Transverse colon (tissue), 4 donors: Measurements from ENCODE around the gene RTRAF. TPM values are rescaled to one million over a fixed set of nuclear protein-coding genes. Genes with fewer than 3 reads are reported as not detected.
A peak's percentile ranks its signal among the peaks of the same experiment; 100 is the strongest.

ENCODE experiments used
- DNase-seq: peaks from one replicate; pipeline ENCODE4 v3.0.0-alpha.2; 2019
- H3K27ac ChIP-seq, 4 donors: fragments of 200-600 bp; sonication (generic); 2 replicates each; pipeline ENCODE4 v1.5.1; 2016 to 2018; ENCODE audit warnings: inconsistent platforms in 4 of 4
- H3K27me3 ChIP-seq: fragments of 200-600 bp; sonication (generic); 2 replicates; pipeline ENCODE4 v1.5.1; 2017; ENCODE audit warnings: inconsistent platforms
- H3K36me3 ChIP-seq, 4 donors: fragments of 200-600 bp; sonication (generic); 2 replicates each; pipeline ENCODE4 v1.5.1; 2017 to 2019; ENCODE audit warnings: inconsistent platforms in 4 of 4
- H3K4me1 ChIP-seq, 4 donors: fragments of 200-600 bp; sonication (generic); 2 replicates each; pipeline ENCODE4 v1.5.1; 2017 to 2020; ENCODE audit warnings: inconsistent platforms in 4 of 4
- H3K4me3 ChIP-seq, 4 donors: fragments of 200-600 bp; sonication (generic); 1 replicate in 1 of 4; 2 replicates in 3 of 4; pipeline versions ENCODE4 v1.5.1 to v1.6.1; 2017 to 2019; ENCODE audit warnings: inconsistent platforms in 4 of 4
- H3K9me3 ChIP-seq, 2 donors: fragments of 200-600 bp; sonication (generic); 2 replicates each; pipeline ENCODE4 v1.5.1; 2017 to 2019; ENCODE audit warnings: inconsistent platforms in 2 of 2
- CTCF ChIP-seq, 5 experiments: fragments of 200-600 bp in 3 of 5; fragments of 450-650 bp in 2 of 5; sonication (generic) in 3 of 5; IDR thresholded peaks; 1 replicate in 2 of 5; 2 replicates in 3 of 5; pipeline ENCODE4 v1.5.1; 2016 to 2017; ENCODE audit warnings: antibody characterized with exemption in 5 of 5, inconsistent platforms in 3 of 5, mild to moderate bottlenecking in 2 of 5, moderate library complexity in 1 of 5
- EP300 ChIP-seq: sonication (generic); formaldehyde crosslinking; IDR thresholded peaks from one replicate; pipeline ENCODE4 v1.6.1; 2017; ENCODE audit warnings: antibody characterized with exemption, low read depth
- POLR2A ChIP-seq: fragments of 450-650 bp; IDR thresholded peaks from one replicate; pipeline ENCODE4 v1.6.1; 2016; ENCODE audit warnings: antibody characterized with exemption, mild to moderate bottlenecking, moderate library complexity
- POLR2AphosphoS5 ChIP-seq, 3 donors: sonication (generic); formaldehyde crosslinking; IDR thresholded peaks; one replicate each; pipeline ENCODE4 v1.6.1; 2016; ENCODE audit warnings: antibody characterized with exemption in 3 of 3
- WGBS, 2 donors: methylation state at CpG; one replicate each; pipeline ENCODE4 v1.1.5; 2018; ENCODE audit warnings: low coverage in 1 of 2; 5-methylcytosine and 5-hydroxymethylcytosine counted together
- in situ Hi-C, 4 donors: fragments of 200-750 bp; cut with MboI; loops; one replicate each; pipeline versions ENCODE4 v1.15.0 to v1.15.1; 2017; ENCODE audit warnings: low sequenced_read_pairs in 3 of 4, low pct_ligation_motif_present in 1 of 4, low pct_unique_long_range_greater_than_20kb in 1 of 4
- intact Hi-C: fragments of 100-400 bp; cut with DNase I; formaldehyde crosslinking; loops from one replicate; pipeline ENCODE4 v1.15.1; 2023; ENCODE audit warnings: low total_unique reads
- total RNA-seq, 4 donors: library from RNA; depleted of rRNA; stranded (reverse); fragments of >200 nt; gene quantifications; one replicate each; pipeline ENCODE4 v1.1.0, GENCODE V29; 2016

RTRAF gene
- total RNA-seq, 4 donors from 2014 or later, result 28.1 to 92.8 (median 51.5) TPM

- Histone ChIP-seq H3K27me3 (no peaks in the 10 kb centered on the region), H3K4me1 (peaks cover 0 to 26% (median 13%) of the 10 kb centered on the region in 4 donors), H3K4me3 (no peak overlapping the region), H3K36me3 (peaks cover 0 to 67% (median 11%) of the 10 kb centered on the region in 4 donors), H3K9me3 (no peaks in the 10 kb centered on the region), H3K27ac (peak overlapping the region in 1 of 4 donors; percentile 24)
- no peak for DNase-seq
- intact Hi-C loops, result no loop called here
- WGBS, 2 donors, result 57 to 64% methylated on average over 2 to 3 of the region's 3 CpGs
- no peak for TF ChIP-seq EP300
- TF ChIP-seq CTCF (IDR thresholded peaks at IDR 0.05), result no peak
- TF ChIP-seq POLR2AphosphoS5 (IDR thresholded peaks at IDR 0.05), result no peak
- TF ChIP-seq POLR2A, result no peak
- in situ Hi-C loops, result loop anchor here in 1 of 4 donors (25.0 kb wide), 2 partner anchors 262 to 487 kb away; partner anchors contain the start of gene PTGDR
Measured at GRCh38 chr14:52000019-52000582, 10.8 kb downstream of the RTRAF start.

- H3K4me1 ChIP-seq, result peaks cover 0 to 26% (median 13%) of the 10 kb centered on the region in 4 donors
- WGBS, 2 donors, result 73 to 75% methylated on average over 3 of the region's 3 CpGs
- in situ Hi-C loops (loop anchor here in 1 of 4 donors (25.0 kb wide), 2 partner anchors 262 to 487 kb away; partner anchors contain the start of gene PTGDR), intact Hi-C loops (no loop called here)
- no peaks in the 10 kb centered on the region for H3K27me3 ChIP-seq
- H3K36me3 ChIP-seq, result peaks cover 0 to 67% (median 11%) of the 10 kb centered on the region in 4 donors
- no peak overlapping the region for H3K4me3 ChIP-seq
- DNase-seq, result no peak
- TF ChIP-seq EP300 (no peak), CTCF (IDR thresholded peaks at IDR 0.05) (no peak), POLR2A (no peak), POLR2AphosphoS5 (IDR thresholded peaks at IDR 0.05) (no peak)
- H3K27ac ChIP-seq, result no peak overlapping the region
- H3K9me3 ChIP-seq, result no peaks in the 10 kb centered on the region
Measured at GRCh38 chr14:52000696-52001095, 11.3 kb downstream of the RTRAF start.

DNA sequence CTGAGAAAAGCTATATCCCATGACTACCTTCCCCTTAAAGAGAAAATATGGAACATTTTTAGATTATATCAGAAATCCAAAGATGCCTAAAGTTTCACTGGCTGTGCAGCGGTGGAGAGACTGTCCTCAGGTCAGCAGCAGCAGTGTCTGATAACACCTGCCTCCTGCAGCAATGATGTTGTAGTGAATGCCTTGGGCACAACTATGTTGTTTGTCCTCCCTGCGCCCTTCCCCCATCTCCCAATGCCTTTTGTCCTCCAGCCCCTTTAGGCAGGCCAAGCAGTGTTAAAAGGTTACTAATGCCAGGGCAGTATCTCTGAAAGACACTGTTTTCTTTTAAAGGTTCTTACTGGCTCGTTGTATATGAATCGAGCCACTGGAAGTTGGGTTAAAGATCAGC is 13.2 kb downstream of the RTRAF start:
- Histone ChIP-seq H3K4me1 (peaks cover 0 to 20% (median 13%) of the 10 kb centered on the region in 4 donors), H3K27me3 (no peaks in the 10 kb centered on the region), H3K4me3 (no peak overlapping the region), H3K9me3 (no peaks in the 10 kb centered on the region), H3K36me3 (peaks cover 0 to 74% (median 18%) of the 10 kb centered on the region in 4 donors), H3K27ac (peak overlapping the region; percentile 61 to 73 (median 67))
- in situ Hi-C loops, result loop anchor here in 1 of 4 donors (25.0 kb wide), 2 partner anchors 260 to 485 kb away; partner anchors contain the start of gene PTGDR
- no peak for TF ChIP-seq POLR2AphosphoS5 (IDR thresholded peaks at IDR 0.05)
- no peak for TF ChIP-seq CTCF (IDR thresholded peaks at IDR 0.05)
- TF ChIP-seq EP300, result no peak
- no peak for TF ChIP-seq POLR2A
- 71 to 72% methylated on average over 2 to 4 of the region's 4 CpGs for WGBS, 2 donors
- intact Hi-C loops, result no loop called here
- no peak for DNase-seq

DNA sequence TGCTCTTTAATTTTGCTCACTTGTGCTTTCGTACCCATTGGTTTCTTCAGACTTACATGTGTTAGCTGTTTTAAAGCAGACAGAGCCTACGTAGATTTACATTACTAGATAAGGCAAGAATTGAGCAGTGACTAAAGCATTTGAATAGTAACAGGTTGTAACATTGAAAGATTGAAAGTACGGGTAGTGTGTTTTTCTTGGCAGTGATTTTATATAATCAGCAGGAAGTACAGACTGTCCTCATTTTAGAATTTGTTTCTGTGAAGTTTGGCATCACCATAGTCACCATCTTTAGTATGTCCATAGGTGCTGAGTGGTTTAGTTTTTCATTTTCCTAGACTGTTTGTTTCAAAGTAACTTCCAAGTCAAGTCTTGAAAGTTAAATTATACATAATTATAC is 14.0 kb downstream of the RTRAF start:
- H3K4me1 ChIP-seq, result peaks cover 0 to 20% (median 13%) of the 10 kb centered on the region in 4 donors
- H3K27ac ChIP-seq, result peak overlapping the region; percentile 61 to 73 (median 67)
- H3K27me3 ChIP-seq, result no peaks in the 10 kb centered on the region
- TF ChIP-seq POLR2A, result no peak
- TF ChIP-seq EP300, result peak; percentile 77
- peak in 2 of 3 donors; percentile 28 to 64 for TF ChIP-seq POLR2AphosphoS5 (IDR thresholded peaks at IDR 0.05)
- no peak for TF ChIP-seq CTCF (IDR thresholded peaks at IDR 0.05)
- intact Hi-C loops (no loop called here), in situ Hi-C loops (loop anchor here in 1 of 4 donors (25.0 kb wide), 2 partner anchors 259 to 484 kb away; partner anchors contain the start of gene PTGDR)
- H3K36me3 ChIP-seq, result peaks cover 0 to 74% (median 20%) of the 10 kb centered on the region in 4 donors
- no peak for DNase-seq
- WGBS, 2 donors, result 54 to 60% methylated on average over 3 of the region's 3 CpGs
- no peaks in the 10 kb centered on the region for H3K9me3 ChIP-seq
- H3K4me3 ChIP-seq, result no peak overlapping the region
